NCI-H2196 treated with DMSO at 0.1 percent for 48 hours (cell line): ENCODE results near the gene SETDB2.

Experiments
- DNase-seq: peaks from one replicate; lab custom pipeline; 2025; ENCODE audit not compliant: unreplicated experiment; lab: John Stamatoyannopoulos, UW

The SETDB2 gene

GRCh38 chr13:49428041-49428763 lies 15.9 kb upstream of the SETDB2 start:
- DNase-seq, result no peak

GRCh38 chr13:49429121-49429520 lies 15.0 kb upstream of the SETDB2 start:
- DNase-seq, result no peak

GRCh38 chr13:49435992-49436391 lies 8.1 kb upstream of the SETDB2 start:
- DNase-seq, result no peak

- no peak for DNase-seq
Observed at GRCh38 chr13:49436890-49437289, 7.2 kb upstream of the SETDB2 start.

- no peak for DNase-seq
Observed at GRCh38 chr13:49437705-49438104, 6.4 kb upstream of the SETDB2 start.

GRCh38 chr13:49439609-49440008 lies 4.5 kb upstream of the SETDB2 start:
- no peak for DNase-seq

- no peak for DNase-seq
Observed at GRCh38 chr13:49441312-49441711, 2.8 kb upstream of the SETDB2 start.

- DNase-seq, result no peak
Observed at GRCh38 chr13:49441846-49442245, 2.2 kb upstream of the SETDB2 start.

GRCh38 chr13:49443357-49443703 lies 744 bp upstream of the SETDB2 start:
- DNase-seq, result no peak

GRCh38 chr13:49444524-49445395 lies 686 bp downstream of the SETDB2 start:
- DNase-seq, result no peak

GRCh38 chr13:49446473-49446872 lies 2.4 kb downstream of the SETDB2 start:
- no peak for DNase-seq

GRCh38 chr13:49448753-49449152 lies 4.7 kb downstream of the SETDB2 start:
- no peak for DNase-seq

GRCh38 chr13:49450105-49450819 lies 6.2 kb downstream of the SETDB2 start:
- no peak for DNase-seq

- DNase-seq, result no peak
Observed at GRCh38 chr13:49452725-49453457, 8.8 kb downstream of the SETDB2 start.

GRCh38 chr13:49453465-49453864 lies 9.4 kb downstream of the SETDB2 start:
- no peak for DNase-seq

- no peak for DNase-seq
Observed at GRCh38 chr13:49454388-49455006, 10.4 kb downstream of the SETDB2 start.

GRCh38 chr13:49455007-49455398 lies 10.9 kb downstream of the SETDB2 start:
- DNase-seq, result no peak

GRCh38 chr13:49456156-49456555 lies 12.1 kb downstream of the SETDB2 start:
- DNase-seq, result no peak

GRCh38 chr13:49457221-49457620 lies 13.1 kb downstream of the SETDB2 start:
- DNase-seq, result no peak

- DNase-seq, result no peak
Observed at GRCh38 chr13:49459580-49459979, 15.5 kb downstream of the SETDB2 start.

GRCh38 chr13:49464085-49464484 lies 20.0 kb downstream of the SETDB2 start:
- no peak for DNase-seq
